H9 (cell line): ENCODE measurements around the gene GSTA4. TPM values are rescaled to one million over a fixed set of nuclear protein-coding genes. Genes with fewer than 3 reads are reported as not detected.

ENCODE experiments used
- DNase-seq: peaks from one replicate; pipeline ENCODE4 v3.0.0-alpha.2; 2017
- H2AFZ ChIP-seq: one replicate; pipeline ENCODE4 v1.6.1; 2013; ENCODE audit warnings: mild to moderate bottlenecking, low read length, control low read depth, moderate library complexity
- H2AK5ac ChIP-seq: 2 replicates; pipeline ENCODE4 v1.6.1; 2013; ENCODE audit warnings: low read length, control low read depth, mixed read lengths; ENCODE audit not compliant: insufficient read length
- H2BK120ac ChIP-seq: one replicate; pipeline ENCODE4 v1.6.1; 2013; ENCODE audit warnings: low read depth, mild to moderate bottlenecking, low read length, control low read depth, inconsistent platforms; ENCODE audit not compliant: poor library complexity, severe bottlenecking
- H2BK12ac ChIP-seq: 2 replicates; pipeline ENCODE4 v1.6.1; 2013; ENCODE audit warnings: low read length, control low read depth, mixed read lengths, low read depth; ENCODE audit not compliant: insufficient read length
- H2BK15ac ChIP-seq: 2 replicates; pipeline ENCODE4 v1.6.1; 2013; ENCODE audit warnings: low read depth, low read length, control low read depth
- H2BK20ac ChIP-seq: one replicate; pipeline ENCODE4 v1.6.1; 2013; ENCODE audit warnings: low read depth, mild to moderate bottlenecking, low read length, control low read depth, inconsistent platforms; ENCODE audit not compliant: poor library complexity, severe bottlenecking
- H2BK5ac ChIP-seq: 2 replicates; pipeline ENCODE4 v1.6.1; 2013; ENCODE audit warnings: low read length, control low read depth, mixed read lengths; ENCODE audit not compliant: insufficient read length
- H3K14ac ChIP-seq: 2 replicates; pipeline ENCODE4 v1.6.1; 2013; ENCODE audit warnings: low read length, control low read depth; ENCODE audit not compliant: insufficient read depth
- H3K18ac ChIP-seq: 2 replicates; pipeline ENCODE4 v1.6.1; 2013; ENCODE audit warnings: low read depth, mild to moderate bottlenecking, mixed read lengths, low read length, control low read depth; ENCODE audit not compliant: insufficient read length
- H3K23ac ChIP-seq: 2 replicates; pipeline ENCODE4 v1.6.1; 2013; ENCODE audit warnings: low read length, control low read depth, mixed read lengths, low read depth; ENCODE audit not compliant: insufficient read length
- H3K23me2 ChIP-seq: 2 replicates; pipeline ENCODE4 v1.6.1; 2013; ENCODE audit warnings: low read depth, mild to moderate bottlenecking, mixed read lengths, low read length, control low read depth; ENCODE audit not compliant: insufficient read length, poor library complexity, severe bottlenecking
- H3K27ac ChIP-seq: 2 replicates; pipeline ENCODE4 v1.5.1; 2013; ENCODE audit warnings: low read length, control low read depth, mixed read lengths, low read depth; ENCODE audit not compliant: insufficient read length
- H3K27me3 ChIP-seq: 2 replicates; pipeline ENCODE4 v1.6.1; 2013; ENCODE audit warnings: low read length, control low read depth, inconsistent platforms; ENCODE audit not compliant: insufficient read depth
- H3K4ac ChIP-seq: 2 replicates; pipeline ENCODE4 v1.6.1; 2013; ENCODE audit warnings: low read depth, mild to moderate bottlenecking, control low read depth, inconsistent platforms, low read length, moderate library complexity
- H3K4me1 ChIP-seq: 2 replicates; pipeline ENCODE4 v1.6.1; 2013; ENCODE audit warnings: low read length, control low read depth, inconsistent platforms; ENCODE audit not compliant: insufficient read depth
- H3K4me2 ChIP-seq: 2 replicates; pipeline ENCODE4 v1.6.1; 2013; ENCODE audit warnings: low read length, control low read depth, mixed read lengths; ENCODE audit not compliant: insufficient read length, insufficient read depth
- H3K56ac ChIP-seq: 2 replicates; pipeline ENCODE4 v1.6.1; 2013; ENCODE audit warnings: low read depth, mild to moderate bottlenecking, mixed read lengths, low read length, control low read depth; ENCODE audit not compliant: insufficient read length
- H3K79me1 ChIP-seq: 2 replicates; pipeline ENCODE4 v1.6.1; 2013; ENCODE audit warnings: low read depth, mild to moderate bottlenecking, moderate library complexity, low read length, control low read depth, inconsistent platforms; ENCODE audit not compliant: insufficient read depth, poor library complexity, severe bottlenecking
- H3K79me2 ChIP-seq: 2 replicates; pipeline ENCODE4 v1.6.1; 2013; ENCODE audit warnings: low read length, control low read depth, inconsistent platforms; ENCODE audit not compliant: insufficient read depth
- H3K9ac ChIP-seq: 2 replicates; pipeline ENCODE4 v1.6.1; 2013; ENCODE audit warnings: low read length, control low read depth, mixed read lengths; ENCODE audit not compliant: insufficient read length; ENCODE audit errors: extremely low read depth
- H3K9me3 ChIP-seq: one replicate; pipeline ENCODE4 v1.6.1; 2013; ENCODE audit warnings: low read depth, low read length, inconsistent platforms; ENCODE audit not compliant: control insufficient read depth
- H3T11ph ChIP-seq: one replicate; pipeline ENCODE4 v1.6.1; 2013; ENCODE audit warnings: mild to moderate bottlenecking, low read length, control low read depth, inconsistent platforms
- H4K20me1 ChIP-seq: one replicate; pipeline ENCODE4 v1.6.1; 2013; ENCODE audit not compliant: control insufficient read depth, insufficient read length, insufficient read depth
- H4K5ac ChIP-seq: 2 replicates; pipeline ENCODE4 v1.6.1; 2013; ENCODE audit warnings: low read depth, mild to moderate bottlenecking, mixed read lengths, low read length, control low read depth; ENCODE audit not compliant: insufficient read length
- H4K8ac ChIP-seq: replicated peaks from 2 replicates; pipeline ENCODE4 v1.6.1; 2013; ENCODE audit warnings: low read length, control low read depth, mixed read lengths, low read depth; ENCODE audit not compliant: insufficient read length
- H4K91ac ChIP-seq: 2 replicates; pipeline ENCODE4 v1.6.1; 2013; ENCODE audit warnings: low read depth, mild to moderate bottlenecking, moderate library complexity, mixed read lengths, low read length, control low read depth; ENCODE audit not compliant: insufficient read length
- H3K27ac Mint-ChIP-seq, 3 experiments: 2 replicates in 2 of 3; 3 replicates in 1 of 3; pipeline ENCODE4 v1.8.0; 2020 to 2021; ENCODE audit warnings: mixed read lengths in 3 of 3, mild to moderate bottlenecking in 1 of 3, moderate library complexity in 1 of 3
- H3K27me3 Mint-ChIP-seq: 2 replicates; pipeline ENCODE4 v1.8.0; 2021; ENCODE audit warnings: low read depth, mild to moderate bottlenecking, moderate library complexity, mixed read lengths
- H3K36me3 Mint-ChIP-seq, 3 experiments: 2 replicates in 2 of 3; 3 replicates in 1 of 3; pipeline ENCODE4 v1.8.0; 2020 to 2021; ENCODE audit warnings: low read depth in 3 of 3, mixed read lengths in 3 of 3; ENCODE audit not compliant: insufficient read depth in 1 of 3
- H3K4me1 Mint-ChIP-seq, 2 experiments: 2 replicates each; pipeline ENCODE4 v1.8.0; 2020; ENCODE audit warnings: mixed read lengths in 2 of 2
- H3K4me3 Mint-ChIP-seq, 2 experiments: 2 replicates in 1 of 2; 3 replicates in 1 of 2; pipeline ENCODE4 v1.8.0; 2020 to 2021; ENCODE audit warnings: mild to moderate bottlenecking in 2 of 2, mixed read lengths in 2 of 2, moderate library complexity in 1 of 2
- H3K9me3 Mint-ChIP-seq, 2 experiments: 2 replicates in 1 of 2; 3 replicates in 1 of 2; pipeline ENCODE4 v1.8.0; 2020; ENCODE audit warnings: mild to moderate bottlenecking in 2 of 2, mixed read lengths in 2 of 2, moderate library complexity in 1 of 2
- total RNA-seq: library from RNA; stranded (reverse); gene quantifications from 2 replicates; pipeline ENCODE4 v1.2.1, GENCODE V29; 2021
- TF ChIP-seq, protein P1 (sequence below): fragments of 200-600 bp; sonication (generic); conservative IDR thresholded peaks from 3 replicates; pipeline ENCODE4 v1.8.0; 2021; ENCODE audit warnings: antibody characterized with exemption, mild to moderate bottlenecking

Gene GSTA4
- total RNA-seq, 1 experiment from 2014 or later, result 32.1 TPM

DNA sequence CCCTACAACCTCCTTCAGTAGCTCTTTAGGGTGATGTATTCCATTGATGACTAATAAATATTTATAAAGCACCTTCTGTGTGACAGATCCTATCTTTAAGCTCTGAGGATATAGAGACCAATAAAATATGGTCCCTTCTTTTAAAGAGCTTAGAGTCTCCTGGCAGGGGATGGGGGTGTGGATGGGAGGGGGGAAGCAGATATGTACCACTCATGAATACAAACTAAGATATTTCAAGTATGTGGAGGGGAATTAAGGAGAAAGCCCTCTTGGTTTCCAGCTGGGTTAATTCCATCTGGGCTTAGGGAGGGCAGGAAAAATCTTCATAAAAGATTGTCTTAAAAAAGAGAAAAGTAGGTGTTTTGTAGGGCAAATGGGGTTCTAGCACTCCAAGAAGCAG, 48.5 kb upstream of the GSTA4 start:
- Histone ChIP-seq H3K4me2 (no peak overlapping the region), H2BK12ac (no peak overlapping the region), H4K91ac (no peak overlapping the region)

More for the DNA sequence above, 48.5 kb upstream of the GSTA4 start:
- TF ChIP-seq, protein P1, sequence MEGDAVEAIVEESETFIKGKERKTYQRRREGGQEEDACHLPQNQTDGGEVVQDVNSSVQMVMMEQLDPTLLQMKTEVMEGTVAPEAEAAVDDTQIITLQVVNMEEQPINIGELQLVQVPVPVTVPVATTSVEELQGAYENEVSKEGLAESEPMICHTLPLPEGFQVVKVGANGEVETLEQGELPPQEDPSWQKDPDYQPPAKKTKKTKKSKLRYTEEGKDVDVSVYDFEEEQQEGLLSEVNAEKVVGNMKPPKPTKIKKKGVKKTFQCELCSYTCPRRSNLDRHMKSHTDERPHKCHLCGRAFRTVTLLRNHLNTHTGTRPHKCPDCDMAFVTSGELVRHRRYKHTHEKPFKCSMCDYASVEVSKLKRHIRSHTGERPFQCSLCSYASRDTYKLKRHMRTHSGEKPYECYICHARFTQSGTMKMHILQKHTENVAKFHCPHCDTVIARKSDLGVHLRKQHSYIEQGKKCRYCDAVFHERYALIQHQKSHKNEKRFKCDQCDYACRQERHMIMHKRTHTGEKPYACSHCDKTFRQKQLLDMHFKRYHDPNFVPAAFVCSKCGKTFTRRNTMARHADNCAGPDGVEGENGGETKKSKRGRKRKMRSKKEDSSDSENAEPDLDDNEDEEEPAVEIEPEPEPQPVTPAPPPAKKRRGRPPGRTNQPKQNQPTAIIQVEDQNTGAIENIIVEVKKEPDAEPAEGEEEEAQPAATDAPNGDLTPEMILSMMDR, result no peak
- H3K23me2 ChIP-seq, result no peaks in the 10 kb centered on the region
- H2BK15ac ChIP-seq, result no peak overlapping the region
- no peak overlapping the region for H3K4ac ChIP-seq
- no peak overlapping the region for H2BK120ac ChIP-seq
- H3K23ac ChIP-seq, result no peak overlapping the region
- no peak overlapping the region for H2BK20ac ChIP-seq
- H3K4me1 ChIP-seq, result no peaks in the 10 kb centered on the region
- no peak overlapping the region for H3T11ph ChIP-seq
- H3K9me3 ChIP-seq, result no peaks in the 10 kb centered on the region
- no peaks in the 10 kb centered on the region for H3K27me3 Mint-ChIP-seq
- H3K9me3 Mint-ChIP-seq, result no peaks in the 10 kb centered on the region
- no peaks in the 10 kb centered on the region for H3K79me1 ChIP-seq
- peaks cover 15 to 22% of the 10 kb centered on the region in 2 experiments for H3K4me1 Mint-ChIP-seq
- H3K56ac ChIP-seq, result no peak overlapping the region
- DNase-seq, result no peak
- H2AFZ ChIP-seq, result no peak overlapping the region
- H4K8ac ChIP-seq, result no peak overlapping the region
- H3K79me2 ChIP-seq, result no peaks in the 10 kb centered on the region
- no peaks in the 10 kb centered on the region for H4K20me1 ChIP-seq
- no peak overlapping the region for H3K27ac ChIP-seq
- no peak overlapping the region for H3K14ac ChIP-seq
- H3K4me3 Mint-ChIP-seq, result peak overlapping the region in 1 of 2 experiments; percentile 35; a peak in 2 of 5 replicates
- H2BK5ac ChIP-seq, result no peak overlapping the region
- no peaks in the 10 kb centered on the region for H3K27me3 ChIP-seq
- H3K9ac ChIP-seq, result no peak overlapping the region
- H3K36me3 Mint-ChIP-seq, result peaks cover 9 to 22% (median 20%) of the 10 kb centered on the region in 3 experiments
- no peak overlapping the region for H4K5ac ChIP-seq
- H2AK5ac ChIP-seq, result no peak overlapping the region
- H3K27ac Mint-ChIP-seq, result peak overlapping the region in 2 of 3 experiments; percentile 53 to 86; a peak in 5 of 7 replicates
- H3K18ac ChIP-seq, result no peak overlapping the region
